NCI-H1105 (cell line): ENCODE results near the gene EPGN.
"Not testable (repeated sequence)": the region's sequence is repeated elsewhere in the genome, so short reads cannot be mapped to it uniquely, and the experiment has no call there.

Experiments used
- DNase-seq: peaks from one replicate; lab custom pipeline; 2025; lab: John Stamatoyannopoulos, UW

The EPGN gene

DNA sequence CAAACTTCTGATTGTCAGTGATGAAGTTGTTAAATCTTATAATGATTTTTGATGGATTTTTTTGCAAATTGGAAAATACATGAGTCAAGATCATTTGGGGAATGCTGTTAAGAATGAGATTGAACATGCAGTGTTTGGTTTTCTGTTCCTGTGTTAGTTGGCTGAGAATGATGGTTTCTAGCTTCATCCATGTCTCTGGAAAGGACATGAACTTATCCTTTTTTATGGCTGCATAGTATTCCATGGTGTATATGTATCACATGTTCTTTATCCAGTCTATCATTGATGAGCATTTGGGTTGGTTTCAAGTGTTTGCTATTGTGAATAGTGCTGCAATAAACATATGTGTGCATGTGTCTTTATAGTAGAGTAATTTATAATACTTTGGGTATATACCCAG lies 32.2 kb downstream of the EPGN start:
- not testable (repeated sequence) for DNase-seq

DNA sequence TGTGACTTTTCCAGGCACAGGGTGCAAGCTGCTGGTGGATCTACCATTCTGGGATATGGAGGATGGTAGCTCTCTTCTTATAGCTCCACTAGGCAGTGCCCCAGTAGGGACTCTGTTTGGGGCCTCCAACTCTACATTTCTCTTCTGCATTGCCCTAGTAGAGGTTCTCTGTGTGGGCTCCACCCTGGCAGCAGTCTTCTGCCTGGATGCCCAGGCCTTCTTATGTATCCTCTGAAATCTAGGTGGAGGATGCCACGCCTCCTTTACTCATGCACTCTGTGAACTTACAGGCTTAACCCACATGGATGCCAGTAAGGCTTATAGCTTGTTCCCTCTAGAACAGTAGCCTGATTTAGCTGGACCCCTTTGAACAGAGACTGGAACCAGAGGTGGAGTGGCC lies 35.8 kb downstream of the EPGN start:
- no peak for DNase-seq

DNA sequence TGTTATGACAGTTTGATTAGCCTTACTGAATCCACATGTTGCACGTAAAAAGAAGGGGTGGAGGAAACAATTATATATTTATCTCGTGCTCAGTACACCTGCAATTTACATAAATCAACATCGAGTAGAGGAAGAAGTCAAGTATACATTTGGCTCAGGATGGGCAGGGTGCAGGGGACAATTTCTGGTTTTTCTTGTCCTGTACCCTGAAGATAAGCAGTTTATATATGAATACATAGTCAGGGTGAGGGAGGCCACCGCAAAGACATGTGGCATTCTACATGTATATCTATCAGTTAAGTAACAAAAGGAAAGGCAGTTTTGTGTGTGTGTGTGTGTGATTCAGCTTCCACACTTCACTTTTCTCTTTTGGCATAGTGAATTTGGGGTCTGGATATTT lies 45.6 kb downstream of the EPGN start:
- DNase-seq = no peak

DNA sequence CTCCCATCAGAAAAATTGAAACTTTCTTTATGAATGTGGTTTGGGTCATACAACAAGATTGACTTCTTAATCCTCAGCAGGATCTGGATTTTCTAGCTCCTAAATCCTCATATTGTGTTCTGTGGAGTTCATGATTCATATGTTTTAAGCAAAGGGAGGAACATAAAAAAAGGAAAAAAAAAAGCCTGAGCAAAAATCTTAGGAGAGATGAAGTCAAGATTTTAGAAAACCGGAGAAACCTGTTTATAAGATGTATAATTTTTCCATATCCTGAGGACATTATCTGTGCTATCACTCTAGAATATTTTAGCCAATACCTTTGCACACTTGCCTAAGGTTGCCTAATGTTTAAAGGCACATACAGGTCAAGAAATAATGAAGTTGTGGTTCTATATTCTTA lies 49.7 kb downstream of the EPGN start:
- no peak for DNase-seq

DNA sequence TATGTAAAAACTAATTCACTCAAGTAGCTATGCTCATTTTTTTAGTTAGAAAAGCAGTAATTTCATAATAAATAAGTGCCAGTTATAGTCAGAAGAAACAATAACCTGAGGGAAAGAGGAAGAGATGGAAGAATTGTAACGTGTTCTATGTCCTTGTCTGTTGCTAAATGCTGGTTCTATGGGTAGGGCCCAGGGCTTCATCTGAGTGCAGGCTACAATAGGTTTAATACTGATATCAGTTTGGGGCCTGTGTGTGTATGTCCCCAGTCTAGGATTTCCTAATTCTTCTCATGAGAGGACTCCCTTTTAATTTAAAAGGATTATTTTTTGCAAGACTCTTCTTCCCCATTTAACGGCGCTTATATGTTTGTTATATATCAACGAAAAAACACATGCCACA lies 53.4 kb downstream of the EPGN start:
- DNase-seq = no peak

DNA sequence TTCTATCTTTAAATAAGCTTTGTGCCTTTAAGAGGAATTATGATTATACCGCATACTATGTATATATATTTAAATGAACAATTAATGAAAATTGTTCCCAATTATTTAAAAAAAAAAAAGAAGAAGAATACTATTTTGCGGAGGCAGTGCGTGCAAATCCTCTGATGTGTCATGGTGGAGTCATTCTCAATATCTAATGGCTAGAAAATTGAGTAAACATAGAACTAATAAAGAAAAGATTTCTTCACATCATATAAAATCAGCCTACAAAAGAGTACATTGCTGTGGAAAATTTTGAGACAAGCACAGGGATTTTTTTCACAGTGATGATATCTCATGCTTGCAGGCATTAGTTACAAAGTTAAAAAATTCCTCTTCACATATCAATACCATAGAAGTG lies 54.1 kb downstream of the EPGN start:
- DNase-seq = no peak

DNA sequence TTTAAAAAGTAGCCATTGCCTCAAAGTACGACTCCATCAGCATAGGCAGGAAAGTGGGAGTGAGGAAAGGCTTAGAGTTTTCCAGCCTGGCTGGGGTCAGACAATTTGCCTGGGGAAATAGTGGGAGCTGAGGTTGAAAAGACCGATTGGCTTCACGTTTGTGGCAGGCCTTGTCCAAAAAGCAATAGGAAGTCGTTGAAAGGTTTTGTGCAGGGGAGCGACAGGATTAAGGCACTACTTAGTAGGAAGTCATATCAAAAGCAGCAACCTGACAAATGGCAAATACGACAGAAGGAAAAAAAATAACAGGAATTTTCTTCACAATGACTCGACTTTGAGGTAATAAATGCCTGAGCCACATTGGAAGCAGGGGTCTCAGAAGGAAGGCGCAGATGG lies 56.0 kb downstream of the EPGN start:
- no peak for DNase-seq

DNA sequence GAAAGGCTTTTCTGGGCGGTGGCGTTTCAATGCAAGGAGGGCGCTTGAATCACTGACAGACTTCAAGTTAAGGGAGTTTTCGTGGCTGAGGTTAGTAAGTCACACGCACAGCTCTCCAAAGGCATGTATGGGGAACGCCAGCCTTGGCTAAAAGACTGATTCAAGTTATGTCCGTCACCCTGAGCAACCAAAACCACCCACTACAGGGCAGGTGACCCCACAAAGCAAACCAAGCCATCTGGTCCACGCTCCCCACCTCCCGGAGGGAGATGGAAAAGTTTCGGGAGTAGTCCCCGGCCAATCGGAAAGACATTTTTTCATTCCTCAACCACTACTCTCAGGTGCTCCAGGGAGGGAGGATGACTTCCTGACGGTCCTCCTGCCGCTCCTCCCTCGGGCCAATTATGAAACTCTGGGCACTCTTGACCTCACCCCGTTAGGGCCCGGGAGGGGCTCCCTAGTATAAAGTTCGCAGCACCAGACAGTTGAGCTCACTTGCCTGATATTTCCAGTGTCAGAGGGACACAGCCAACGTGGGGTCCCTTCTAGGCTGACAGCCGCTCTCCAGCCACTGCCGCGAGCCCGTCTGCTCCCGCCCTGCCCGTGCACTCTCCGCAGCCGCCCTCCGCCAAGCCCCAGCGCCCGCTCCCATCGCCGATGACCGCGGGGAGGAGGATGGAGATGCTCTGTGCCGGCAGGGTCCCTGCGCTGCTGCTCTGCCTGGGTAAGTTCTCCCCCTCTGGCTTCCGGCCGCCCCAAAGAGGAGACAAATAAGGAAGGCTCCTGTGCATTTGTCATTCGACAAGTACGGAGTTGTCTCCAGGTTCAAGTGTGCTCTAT lies 56.6 kb downstream of the EPGN start, which contains the start of gene EREG:
Gene EREG, plus strand, starts transcription at position 494 of the 840 bp plus-strand sequence. Its CDS starts 164 bp downstream, at position 658.
- DNase-seq = peak; percentile 6

DNA sequence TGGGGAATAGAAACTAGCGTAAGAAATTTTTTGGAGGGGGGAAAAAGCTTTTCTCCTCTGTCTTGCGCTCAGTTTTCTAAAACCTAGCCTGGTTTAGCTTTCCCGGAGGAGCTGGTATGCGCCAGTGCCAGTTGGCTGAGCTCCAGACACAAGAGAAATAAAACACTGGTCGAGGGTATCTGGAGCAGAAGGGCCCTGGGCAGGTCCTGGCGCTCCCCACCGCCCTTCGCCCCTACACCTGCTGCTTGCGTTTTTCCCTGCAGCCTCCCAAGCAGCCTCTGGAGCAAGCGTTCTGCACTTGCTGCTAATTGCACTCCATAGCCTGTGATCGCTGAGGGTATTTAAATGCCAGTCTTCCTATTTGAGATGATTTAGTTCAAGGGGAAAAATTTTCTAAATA lies 57.5 kb downstream of the EPGN start:
- DNase-seq = peak; percentile 82
